HEK293 (cell line): ENCODE results near the gene FOXN3.

Source experiments
- YY1 ChIP-seq: fragments of 450-650 bp; formaldehyde crosslinking; IDR thresholded peaks from 2 replicates; pipeline ENCODE4 v1.5.1; 2018; ENCODE audit warnings: missing biosample characterization, missing genetic modification characterization
- ZBTB26 ChIP-seq: fragments of 450-650 bp; formaldehyde crosslinking; optimal IDR thresholded peaks from 2 replicates; pipeline ENCODE3; 2016; ENCODE audit warnings: missing biosample characterization, mild to moderate bottlenecking, missing genetic modification characterization
- ZNF26 ChIP-seq: fragments of 450-650 bp; formaldehyde crosslinking; IDR thresholded peaks from 2 replicates; pipeline ENCODE4 v1.5.1; 2016; ENCODE audit warnings: missing biosample characterization, missing genetic modification characterization
- ZNF513 ChIP-seq: fragments of 450-650 bp; IDR thresholded peaks from 2 replicates; pipeline ENCODE4 v1.5.1; 2018; ENCODE audit warnings: missing biosample characterization, missing genetic modification characterization
- ZNF558 ChIP-seq: fragments of 450-650 bp; formaldehyde crosslinking; IDR thresholded peaks from 2 replicates; pipeline ENCODE4 v1.5.1; 2016; ENCODE audit warnings: missing biosample characterization, missing genetic modification characterization
- ZSCAN30 ChIP-seq: fragments of 450-650 bp; IDR thresholded peaks from 2 replicates; pipeline ENCODE4 v1.5.1; 2018; ENCODE audit warnings: missing biosample characterization, mild to moderate bottlenecking, missing genetic modification characterization, moderate library complexity
- TF ChIP-seq, protein P1 (sequence below): fragments of 450-650 bp; formaldehyde crosslinking; IDR thresholded peaks from 2 replicates; pipeline ENCODE4 v1.5.1; 2016; ENCODE audit warnings: missing biosample characterization, missing genetic modification characterization, low read depth
- TF ChIP-seq, protein P2 (sequence below): fragments of 450-650 bp; formaldehyde crosslinking; IDR thresholded peaks from 2 replicates; pipeline ENCODE4 v1.5.1; 2016; ENCODE audit warnings: missing biosample characterization, missing genetic modification characterization
- TF ChIP-seq, protein P3 (sequence below): fragments of 450-650 bp; formaldehyde crosslinking; IDR thresholded peaks from 2 replicates; pipeline ENCODE4 v1.5.1; 2016; ENCODE audit warnings: missing biosample characterization, missing genetic modification characterization

- TF ChIP-seq, protein P1, sequence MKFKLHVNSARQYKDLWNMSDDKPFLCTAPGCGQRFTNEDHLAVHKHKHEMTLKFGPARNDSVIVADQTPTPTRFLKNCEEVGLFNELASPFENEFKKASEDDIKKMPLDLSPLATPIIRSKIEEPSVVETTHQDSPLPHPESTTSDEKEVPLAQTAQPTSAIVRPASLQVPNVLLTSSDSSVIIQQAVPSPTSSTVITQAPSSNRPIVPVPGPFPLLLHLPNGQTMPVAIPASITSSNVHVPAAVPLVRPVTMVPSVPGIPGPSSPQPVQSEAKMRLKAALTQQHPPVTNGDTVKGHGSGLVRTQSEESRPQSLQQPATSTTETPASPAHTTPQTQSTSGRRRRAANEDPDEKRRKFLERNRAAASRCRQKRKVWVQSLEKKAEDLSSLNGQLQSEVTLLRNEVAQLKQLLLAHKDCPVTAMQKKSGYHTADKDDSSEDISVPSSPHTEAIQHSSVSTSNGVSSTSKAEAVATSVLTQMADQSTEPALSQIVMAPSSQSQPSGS (tag by site-specific recombination): no peak
- no peak for TF ChIP-seq ZSCAN30 (tag by site-specific recombination)
- no peak for TF ChIP-seq ZNF558
- no peak for TF ChIP-seq ZNF513
- TF ChIP-seq, protein P2, sequence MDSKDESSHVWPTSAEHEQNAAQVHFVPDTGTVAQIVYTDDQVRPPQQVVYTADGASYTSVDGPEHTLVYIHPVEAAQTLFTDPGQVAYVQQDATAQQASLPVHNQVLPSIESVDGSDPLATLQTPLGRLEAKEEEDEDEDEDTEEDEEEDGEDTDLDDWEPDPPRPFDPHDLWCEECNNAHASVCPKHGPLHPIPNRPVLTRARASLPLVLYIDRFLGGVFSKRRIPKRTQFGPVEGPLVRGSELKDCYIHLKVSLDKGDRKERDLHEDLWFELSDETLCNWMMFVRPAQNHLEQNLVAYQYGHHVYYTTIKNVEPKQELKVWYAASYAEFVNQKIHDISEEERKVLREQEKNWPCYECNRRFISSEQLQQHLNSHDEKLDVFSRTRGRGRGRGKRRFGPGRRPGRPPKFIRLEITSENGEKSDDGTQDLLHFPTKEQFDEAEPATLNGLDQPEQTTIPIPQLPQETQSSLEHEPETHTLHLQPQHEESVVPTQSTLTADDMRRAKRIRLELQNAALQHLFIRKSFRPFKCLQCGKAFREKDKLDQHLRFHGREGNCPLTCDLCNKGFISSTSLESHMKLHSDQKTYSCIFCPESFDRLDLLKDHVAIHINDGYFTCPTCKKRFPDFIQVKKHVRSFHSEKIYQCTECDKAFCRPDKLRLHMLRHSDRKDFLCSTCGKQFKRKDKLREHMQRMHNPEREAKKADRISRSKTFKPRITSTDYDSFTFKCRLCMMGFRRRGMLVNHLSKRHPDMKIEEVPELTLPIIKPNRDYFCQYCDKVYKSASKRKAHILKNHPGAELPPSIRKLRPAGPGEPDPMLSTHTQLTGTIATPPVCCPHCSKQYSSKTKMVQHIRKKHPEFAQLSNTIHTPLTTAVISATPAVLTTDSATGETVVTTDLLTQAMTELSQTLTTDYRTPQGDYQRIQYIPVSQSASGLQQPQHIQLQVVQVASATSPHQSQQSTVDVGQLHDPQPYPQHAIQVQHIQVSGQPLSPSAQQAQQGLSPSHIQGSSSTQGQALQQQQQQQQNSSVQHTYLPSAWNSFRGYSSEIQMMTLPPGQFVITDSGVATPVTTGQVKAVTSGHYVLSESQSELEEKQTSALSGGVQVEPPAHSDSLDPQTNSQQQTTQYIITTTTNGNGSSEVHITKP (tag by site-specific recombination): no peak
- TF ChIP-seq, protein P3, sequence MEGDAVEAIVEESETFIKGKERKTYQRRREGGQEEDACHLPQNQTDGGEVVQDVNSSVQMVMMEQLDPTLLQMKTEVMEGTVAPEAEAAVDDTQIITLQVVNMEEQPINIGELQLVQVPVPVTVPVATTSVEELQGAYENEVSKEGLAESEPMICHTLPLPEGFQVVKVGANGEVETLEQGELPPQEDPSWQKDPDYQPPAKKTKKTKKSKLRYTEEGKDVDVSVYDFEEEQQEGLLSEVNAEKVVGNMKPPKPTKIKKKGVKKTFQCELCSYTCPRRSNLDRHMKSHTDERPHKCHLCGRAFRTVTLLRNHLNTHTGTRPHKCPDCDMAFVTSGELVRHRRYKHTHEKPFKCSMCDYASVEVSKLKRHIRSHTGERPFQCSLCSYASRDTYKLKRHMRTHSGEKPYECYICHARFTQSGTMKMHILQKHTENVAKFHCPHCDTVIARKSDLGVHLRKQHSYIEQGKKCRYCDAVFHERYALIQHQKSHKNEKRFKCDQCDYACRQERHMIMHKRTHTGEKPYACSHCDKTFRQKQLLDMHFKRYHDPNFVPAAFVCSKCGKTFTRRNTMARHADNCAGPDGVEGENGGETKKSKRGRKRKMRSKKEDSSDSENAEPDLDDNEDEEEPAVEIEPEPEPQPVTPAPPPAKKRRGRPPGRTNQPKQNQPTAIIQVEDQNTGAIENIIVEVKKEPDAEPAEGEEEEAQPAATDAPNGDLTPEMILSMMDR (tag by site-specific recombination): no peak
- no peak for TF ChIP-seq ZNF26 (tag by site-specific recombination)
- no peak for TF ChIP-seq ZBTB26 (tag by site-specific recombination)
- TF ChIP-seq YY1 (tag by site-specific recombination): no peak
These were observed 240.9 kb downstream of the FOXN3 start for GRCh38 chr14:89175881-89176799.
